Gastroesophageal sphincter (tissue), 3 donors: ENCODE data around the gene MAG.

ENCODE experiments used
- CTCF ChIP-seq, 4 experiments: fragments of 200-600 bp in 2 of 4; fragments of 450-650 bp in 2 of 4; sonication (generic) in 1 of 4; IDR thresholded peaks; one replicate each; pipeline ENCODE4 v1.5.1; 2017 to 2019; ENCODE audit warnings: antibody characterized with exemption in 4 of 4, mild to moderate bottlenecking in 2 of 4, moderate library complexity in 2 of 4
- EP300 ChIP-seq: sonication (generic); formaldehyde crosslinking; IDR thresholded peaks from one replicate; pipeline ENCODE4 v1.6.1; 2017; ENCODE audit warnings: antibody characterized with exemption, mild to moderate bottlenecking
- POLR2A ChIP-seq, 2 donors: fragments of 450-650 bp; IDR thresholded peaks; one replicate each; pipeline ENCODE4 v1.6.1; 2017; ENCODE audit warnings: antibody characterized with exemption in 2 of 2, mild to moderate bottlenecking in 2 of 2, moderate library complexity in 1 of 2
- POLR2AphosphoS5 ChIP-seq: sonication (generic); formaldehyde crosslinking; IDR thresholded peaks from one replicate; pipeline ENCODE4 v1.6.1; 2017; ENCODE audit warnings: antibody characterized with exemption

GRCh38 chr19:35261356-35262100, 30.4 kb upstream of the MAG start:
- TF ChIP-seq POLR2A (IDR thresholded peaks at IDR 0.05) (no peak), CTCF (IDR thresholded peaks at IDR 0.05) (no peak), POLR2AphosphoS5 (no peak), EP300 (no peak)
